CD4-positive, alpha-beta T cell treated with Interferon alpha-2 for 1 hour (primary cell): ENCODE measurements around the gene PTCHD1.

Experiments used
- DNase-seq, 2 donors: peaks; one replicate each; pipeline ENCODE4 v3.0.0-alpha.2; 2020 to 2022

PTCHD1 gene

GRCh38 chrX:23422912-23423311 is 88.3 kb downstream of the PTCHD1 start:
- DNase-seq = no peak

- DNase-seq = no peak
Observed at GRCh38 chrX:23434356-23434884, 99.8 kb downstream of the PTCHD1 start.

- DNase-seq = no peak
Observed at GRCh38 chrX:23435108-23435507, 100.5 kb downstream of the PTCHD1 start.

- DNase-seq = no peak
Observed at GRCh38 chrX:23435575-23435974, 100.9 kb downstream of the PTCHD1 start.

- no peak for DNase-seq
Observed at GRCh38 chrX:23436875-23437274, 102.2 kb downstream of the PTCHD1 start.

GRCh38 chrX:23451266-23451665 is 116.6 kb downstream of the PTCHD1 start:
- no peak for DNase-seq
